ENCODE results near the gene ALAS1.

The ALAS1 gene

DNA sequence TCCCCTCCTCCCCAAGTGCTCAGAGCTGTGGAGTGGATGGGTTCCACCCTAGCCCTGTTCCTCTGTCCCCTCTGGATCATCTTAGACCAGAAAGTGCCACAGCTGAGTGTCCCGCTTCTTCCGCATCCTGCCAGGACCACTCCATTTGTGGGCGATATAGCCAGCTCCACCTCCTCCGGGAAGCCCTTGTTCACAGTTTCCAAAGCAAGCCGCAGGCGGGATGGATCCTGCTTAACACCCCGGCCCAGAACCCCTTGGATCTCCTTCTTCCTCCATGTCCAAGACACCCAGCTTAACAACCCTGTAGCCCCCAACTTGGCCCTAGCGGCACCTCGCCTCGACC, 490 bp upstream of the ALAS1 start:
- Histone ChIP-seq H3K36me3 (ENCODE audit: control insufficient read depth, insufficient read depth, low read length) (peaks cover 13% of the 10 kb centered on the region), H3K4me3 (ENCODE audit: insufficient read depth, low read depth, low read length) (peak overlapping the region; percentile 92), H3K27me3 (ENCODE audit: control insufficient read depth, insufficient read depth, low read length, poor library complexity, severe bottlenecking) (no peaks in the 10 kb centered on the region), H3K4me1 (ENCODE audit: control insufficient read depth, insufficient read depth, low read length) (peaks cover 17% of the 10 kb centered on the region), H3K9me3 (ENCODE audit: control insufficient read depth, low read length) (no peaks in the 10 kb centered on the region), H3K27ac (ENCODE audit: insufficient read depth, low read depth, low read length, poor library complexity, severe bottlenecking) (no peak overlapping the region)
- 62 to 69% methylated on average over 10 of the region's 10 CpGs for WGBS, 2 experiments

GRCh38 chr3:52198643-52199608, 966 bp downstream of the ALAS1 start:
- peaks cover 17% of the 10 kb centered on the region for H3K4me1 ChIP-seq (ENCODE audit: control insufficient read depth, insufficient read depth, low read length)
- 61 to 62% methylated on average over 14 of the region's 14 CpGs for WGBS, 2 experiments
- no peak overlapping the region for H3K27ac ChIP-seq (ENCODE audit: insufficient read depth, low read depth, low read length, poor library complexity, severe bottlenecking)
- H3K4me3 ChIP-seq (ENCODE audit: insufficient read depth, low read depth, low read length) = peak overlapping the region; percentile 92
- no peaks in the 10 kb centered on the region for H3K27me3 ChIP-seq (ENCODE audit: control insufficient read depth, insufficient read depth, low read length, poor library complexity, severe bottlenecking)
- no peaks in the 10 kb centered on the region for H3K9me3 ChIP-seq (ENCODE audit: control insufficient read depth, low read length)
- H3K36me3 ChIP-seq (ENCODE audit: control insufficient read depth, insufficient read depth, low read length) = peaks cover 27% of the 10 kb centered on the region

DNA sequence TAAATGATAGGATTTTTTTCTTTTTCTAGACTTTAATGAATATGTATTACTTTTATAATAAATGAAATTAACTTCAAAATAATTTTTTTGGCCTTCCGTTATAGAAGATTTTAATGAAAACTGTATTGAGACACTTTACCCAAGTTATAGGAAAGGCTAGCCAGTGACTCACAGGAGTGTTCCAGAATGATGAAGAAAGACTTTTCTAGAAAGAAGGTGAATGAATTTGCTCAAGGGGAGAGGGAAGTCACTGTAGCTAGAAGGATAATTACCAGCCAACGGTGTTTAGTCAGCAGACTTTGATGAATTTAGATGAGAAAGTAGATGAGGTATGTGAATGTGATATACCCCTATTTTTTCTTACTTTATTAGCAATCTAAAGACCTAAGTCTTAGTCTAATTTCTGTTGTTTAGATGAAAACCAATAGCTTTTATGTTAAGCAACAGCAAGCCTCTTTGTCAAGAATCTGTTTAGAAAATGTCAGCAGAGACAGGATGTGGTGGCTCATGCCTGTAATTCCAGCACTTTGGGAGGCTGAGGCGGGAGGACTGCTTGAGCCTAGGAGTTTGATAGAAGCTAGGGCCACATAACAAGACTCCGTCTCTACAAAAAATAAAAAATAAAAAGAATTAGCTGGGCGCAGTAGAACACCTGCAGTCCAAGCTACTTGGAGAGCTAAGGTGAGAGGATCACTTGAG, 3.2 kb downstream of the ALAS1 start:
- Histone ChIP-seq H3K9me3 (ENCODE audit: control insufficient read depth, low read length) (no peaks in the 10 kb centered on the region), H3K27ac (ENCODE audit: insufficient read depth, low read depth, low read length, poor library complexity, severe bottlenecking) (no peak overlapping the region), H3K4me1 (ENCODE audit: control insufficient read depth, insufficient read depth, low read length) (peaks cover 17% of the 10 kb centered on the region), H3K4me3 (ENCODE audit: insufficient read depth, low read depth, low read length) (no peak overlapping the region), H3K36me3 (ENCODE audit: control insufficient read depth, insufficient read depth, low read length) (peaks cover 49% of the 10 kb centered on the region), H3K27me3 (ENCODE audit: control insufficient read depth, insufficient read depth, low read length, poor library complexity, severe bottlenecking) (no peaks in the 10 kb centered on the region)
- 90 to 95% methylated on average over 4 to 5 of the region's 5 CpGs for WGBS, 2 experiments

DNA sequence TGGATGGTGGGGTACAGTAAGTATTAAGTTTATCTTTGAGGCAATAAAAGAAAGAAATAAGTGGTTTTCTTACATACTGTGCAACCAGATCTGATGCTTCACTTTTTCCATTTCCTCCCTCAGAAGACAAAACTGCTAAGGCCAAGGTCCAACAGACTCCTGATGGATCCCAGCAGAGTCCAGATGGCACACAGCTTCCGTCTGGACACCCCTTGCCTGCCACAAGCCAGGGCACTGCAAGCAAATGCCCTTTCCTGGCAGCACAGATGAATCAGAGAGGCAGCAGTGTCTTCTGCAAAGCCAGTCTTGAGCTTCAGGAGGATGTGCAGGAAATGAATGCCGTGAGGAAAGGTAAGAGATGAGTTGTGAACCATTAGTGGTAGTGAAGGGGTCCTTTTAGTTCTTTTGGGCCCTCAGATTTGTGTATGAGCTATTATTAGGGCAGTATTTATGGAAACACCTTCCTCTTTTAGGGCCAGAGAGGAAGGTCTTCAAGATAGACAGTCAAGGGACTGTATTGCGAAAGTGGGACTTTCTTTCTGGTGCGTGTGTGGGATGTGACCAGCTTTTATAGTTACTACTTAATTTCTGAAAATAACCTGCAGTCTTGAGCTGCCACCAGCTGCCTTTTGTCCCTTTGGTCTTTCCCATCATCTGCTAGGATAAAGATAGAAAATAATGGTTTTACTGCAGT, 4.6 kb downstream of the ALAS1 start:
- no peaks in the 10 kb centered on the region for H3K27me3 ChIP-seq (ENCODE audit: control insufficient read depth, insufficient read depth, low read length, poor library complexity, severe bottlenecking)
- peaks cover 10% of the 10 kb centered on the region for H3K4me1 ChIP-seq (ENCODE audit: control insufficient read depth, insufficient read depth, low read length)
- H3K36me3 ChIP-seq (ENCODE audit: control insufficient read depth, insufficient read depth, low read length) = peaks cover 58% of the 10 kb centered on the region
- no peaks in the 10 kb centered on the region for H3K9me3 ChIP-seq (ENCODE audit: control insufficient read depth, low read length)
- no peak overlapping the region for H3K27ac ChIP-seq (ENCODE audit: insufficient read depth, low read depth, low read length, poor library complexity, severe bottlenecking)
- WGBS, 2 experiments = 97 to 98% methylated on average over 4 of the region's 4 CpGs
- H3K4me3 ChIP-seq (ENCODE audit: insufficient read depth, low read depth, low read length) = no peak overlapping the region

DNA sequence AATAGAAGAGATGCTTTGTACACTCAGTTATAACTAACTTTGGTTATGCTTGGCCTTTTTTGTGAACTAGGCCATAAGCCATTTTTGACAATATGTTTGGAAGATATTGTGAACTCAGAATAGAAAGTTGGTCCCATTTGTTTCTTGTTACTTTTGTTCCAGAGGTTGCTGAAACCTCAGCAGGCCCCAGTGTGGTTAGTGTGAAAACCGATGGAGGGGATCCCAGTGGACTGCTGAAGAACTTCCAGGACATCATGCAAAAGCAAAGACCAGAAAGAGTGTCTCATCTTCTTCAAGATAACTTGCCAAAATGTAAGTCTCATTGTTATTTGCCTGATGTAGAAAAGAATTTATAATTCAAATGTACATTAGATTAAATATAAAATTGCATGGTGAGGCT, 5.7 kb downstream of the ALAS1 start:
- WGBS, 2 experiments = 95 to 100% methylated on average over 1 of the region's 1 CpG
- H3K27ac ChIP-seq (ENCODE audit: insufficient read depth, low read depth, low read length, poor library complexity, severe bottlenecking) = no peak overlapping the region
- no peak overlapping the region for H3K4me3 ChIP-seq (ENCODE audit: insufficient read depth, low read depth, low read length)
- no peaks in the 10 kb centered on the region for H3K27me3 ChIP-seq (ENCODE audit: control insufficient read depth, insufficient read depth, low read length, poor library complexity, severe bottlenecking)
- peaks cover 8% of the 10 kb centered on the region for H3K4me1 ChIP-seq (ENCODE audit: control insufficient read depth, insufficient read depth, low read length)
- H3K36me3 ChIP-seq (ENCODE audit: control insufficient read depth, insufficient read depth, low read length) = peaks cover 70% of the 10 kb centered on the region
- no peaks in the 10 kb centered on the region for H3K9me3 ChIP-seq (ENCODE audit: control insufficient read depth, low read length)

DNA sequence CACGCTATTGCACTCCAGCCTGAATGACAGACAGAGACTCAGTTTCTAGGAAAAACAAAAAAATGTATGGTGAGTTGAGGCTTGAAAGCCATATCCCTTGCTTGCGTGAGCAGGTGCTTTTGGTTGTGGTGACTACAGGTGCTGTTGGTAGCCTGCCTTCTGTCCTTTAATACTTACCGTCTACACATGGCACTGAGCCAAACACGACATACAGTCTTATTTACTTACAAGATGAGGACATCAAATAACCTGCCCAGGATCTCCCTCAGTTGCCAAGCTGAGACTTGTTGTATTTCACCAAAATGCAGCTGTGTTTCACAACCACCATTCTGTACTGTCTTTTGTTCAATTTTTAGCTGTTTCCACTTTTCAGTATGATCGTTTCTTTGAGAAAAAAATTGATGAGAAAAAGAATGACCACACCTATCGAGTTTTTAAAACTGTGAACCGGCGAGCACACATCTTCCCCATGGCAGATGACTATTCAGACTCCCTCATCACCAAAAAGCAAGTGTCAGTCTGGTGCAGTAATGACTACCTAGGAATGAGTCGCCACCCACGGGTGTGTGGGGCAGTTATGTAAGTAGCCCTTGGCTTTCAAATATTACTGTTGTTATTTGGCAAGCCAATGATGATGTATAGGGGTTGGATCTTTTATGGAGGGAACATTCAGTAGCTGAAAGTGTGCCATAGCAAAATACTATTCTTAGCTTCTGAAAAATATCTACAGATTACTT, 6.5 kb downstream of the ALAS1 start:
- H3K36me3 ChIP-seq (ENCODE audit: control insufficient read depth, insufficient read depth, low read length) = peaks cover 76% of the 10 kb centered on the region
- no peaks in the 10 kb centered on the region for H3K4me1 ChIP-seq (ENCODE audit: control insufficient read depth, insufficient read depth, low read length)
- no peaks in the 10 kb centered on the region for H3K9me3 ChIP-seq (ENCODE audit: control insufficient read depth, low read length)
- no peaks in the 10 kb centered on the region for H3K27me3 ChIP-seq (ENCODE audit: control insufficient read depth, insufficient read depth, low read length, poor library complexity, severe bottlenecking)
- WGBS, 2 experiments = 94 to 95% methylated on average over 10 of the region's 10 CpGs
- no peak overlapping the region for H3K27ac ChIP-seq (ENCODE audit: insufficient read depth, low read depth, low read length, poor library complexity, severe bottlenecking)
- no peak overlapping the region for H3K4me3 ChIP-seq (ENCODE audit: insufficient read depth, low read depth, low read length)

- Histone ChIP-seq H3K27me3 (ENCODE audit: control insufficient read depth, insufficient read depth, low read length, poor library complexity, severe bottlenecking) (no peaks in the 10 kb centered on the region), H3K9me3 (ENCODE audit: control insufficient read depth, low read length) (no peaks in the 10 kb centered on the region), H3K36me3 (ENCODE audit: control insufficient read depth, insufficient read depth, low read length) (peaks cover 88% of the 10 kb centered on the region), H3K4me1 (ENCODE audit: control insufficient read depth, insufficient read depth, low read length) (no peaks in the 10 kb centered on the region), H3K27ac (ENCODE audit: insufficient read depth, low read depth, low read length, poor library complexity, severe bottlenecking) (no peak overlapping the region), H3K4me3 (ENCODE audit: insufficient read depth, low read depth, low read length) (no peak overlapping the region)
- 96 to 98% methylated on average over 6 of the region's 6 CpGs for WGBS, 2 experiments
Measured at GRCh38 chr3:52205727-52206372, 7.9 kb downstream of the ALAS1 start.

- Histone ChIP-seq H3K4me3 (ENCODE audit: insufficient read depth, low read depth, low read length) (no peak overlapping the region), H3K27me3 (ENCODE audit: control insufficient read depth, insufficient read depth, low read length, poor library complexity, severe bottlenecking) (no peaks in the 10 kb centered on the region), H3K9me3 (ENCODE audit: control insufficient read depth, low read length) (no peaks in the 10 kb centered on the region), H3K4me1 (ENCODE audit: control insufficient read depth, insufficient read depth, low read length) (no peaks in the 10 kb centered on the region), H3K27ac (ENCODE audit: insufficient read depth, low read depth, low read length, poor library complexity, severe bottlenecking) (no peak overlapping the region), H3K36me3 (ENCODE audit: control insufficient read depth, insufficient read depth, low read length) (peaks cover 87% of the 10 kb centered on the region)
- WGBS, 2 experiments = 88 to 91% methylated on average over 4 of the region's 4 CpGs
Measured at GRCh38 chr3:52208556-52208955, 10.6 kb downstream of the ALAS1 start.

DNA sequence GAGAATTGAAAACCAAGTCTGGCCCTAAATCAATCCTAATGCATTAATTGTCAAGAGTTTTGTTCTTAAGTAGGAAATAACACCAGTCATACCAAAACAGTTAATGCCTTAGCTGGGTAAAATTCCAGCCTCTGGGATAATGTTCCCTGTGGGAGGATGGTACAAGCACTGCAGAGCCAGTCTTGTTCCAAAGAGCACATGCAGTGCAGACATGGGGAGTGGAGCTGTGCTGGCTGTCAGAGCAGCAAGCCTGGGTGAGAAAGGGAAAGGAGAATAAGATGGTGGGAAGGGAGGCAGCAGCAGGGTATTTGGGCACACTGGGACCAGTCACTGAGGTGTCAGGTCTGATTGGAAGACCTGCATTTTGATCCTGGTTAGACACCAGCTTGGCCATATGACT, 12.1 kb downstream of the ALAS1 start:
- no peak overlapping the region for H3K4me3 ChIP-seq (ENCODE audit: insufficient read depth, low read depth, low read length)
- peaks cover 84% of the 10 kb centered on the region for H3K36me3 ChIP-seq (ENCODE audit: control insufficient read depth, insufficient read depth, low read length)

More for the DNA sequence above, 12.1 kb downstream of the ALAS1 start:
- Histone ChIP-seq H3K9me3 (ENCODE audit: control insufficient read depth, low read length) (no peaks in the 10 kb centered on the region), H3K27me3 (ENCODE audit: control insufficient read depth, insufficient read depth, low read length, poor library complexity, severe bottlenecking) (no peaks in the 10 kb centered on the region), H3K27ac (ENCODE audit: insufficient read depth, low read depth, low read length, poor library complexity, severe bottlenecking) (no peak overlapping the region), H3K4me1 (ENCODE audit: control insufficient read depth, insufficient read depth, low read length) (no peaks in the 10 kb centered on the region)

All from ectodermal cell (in vitro differentiated cells).